Measurements from ENCODE around the gene TM4SF4.

The TM4SF4 gene

GRCh38 chr3:149435996-149436885 lies 38.3 kb upstream of the TM4SF4 start:
- DNase-seq (ENCODE audit: low spot score), result no peak
- TF ChIP-seq CTCF (IDR thresholded peaks at IDR 0.05; ENCODE audit: extremely low read depth, insufficient read depth, missing control alignments), result no peak
- in situ Hi-C loops (cut with MboI; ENCODE audit: low pct_unique_long_range_greater_than_20kb, low sequenced_read_pairs, unreplicated experiment), result no loop called here

- TF ChIP-seq CTCF (IDR thresholded peaks at IDR 0.05; ENCODE audit: extremely low read depth, insufficient read depth, missing control alignments), result no peak
- DNase-seq (ENCODE audit: low spot score), result no peak
- in situ Hi-C loops (cut with MboI; ENCODE audit: low pct_unique_long_range_greater_than_20kb, low sequenced_read_pairs, unreplicated experiment), result no loop called here
Measured at GRCh38 chr3:149437286-149437685, 37.2 kb upstream of the TM4SF4 start.

- DNase-seq (ENCODE audit: low spot score), result no peak
- TF ChIP-seq CTCF (IDR thresholded peaks at IDR 0.05; ENCODE audit: extremely low read depth, insufficient read depth, missing control alignments), result no peak
- in situ Hi-C loops (cut with MboI; ENCODE audit: low pct_unique_long_range_greater_than_20kb, low sequenced_read_pairs, unreplicated experiment), result no loop called here
Measured at GRCh38 chr3:149437710-149438109, 36.8 kb upstream of the TM4SF4 start.

GRCh38 chr3:149438981-149439380 lies 35.5 kb upstream of the TM4SF4 start:
- in situ Hi-C loops (cut with MboI; ENCODE audit: low pct_unique_long_range_greater_than_20kb, low sequenced_read_pairs, unreplicated experiment), result no loop called here
- no peak for TF ChIP-seq CTCF (IDR thresholded peaks at IDR 0.05; ENCODE audit: extremely low read depth, insufficient read depth, missing control alignments)
- no peak for DNase-seq (ENCODE audit: low spot score)

- DNase-seq (ENCODE audit: low spot score), result no peak
- no peak for TF ChIP-seq CTCF (IDR thresholded peaks at IDR 0.05; ENCODE audit: extremely low read depth, insufficient read depth, missing control alignments)
- in situ Hi-C loops (cut with MboI; ENCODE audit: low pct_unique_long_range_greater_than_20kb, low sequenced_read_pairs, unreplicated experiment), result no loop called here
Measured at GRCh38 chr3:149441642-149442041, 32.9 kb upstream of the TM4SF4 start.

GRCh38 chr3:149442043-149442442 lies 32.5 kb upstream of the TM4SF4 start:
- in situ Hi-C loops (cut with MboI; ENCODE audit: low pct_unique_long_range_greater_than_20kb, low sequenced_read_pairs, unreplicated experiment), result no loop called here
- DNase-seq (ENCODE audit: low spot score), result no peak
- TF ChIP-seq CTCF (IDR thresholded peaks at IDR 0.05; ENCODE audit: extremely low read depth, insufficient read depth, missing control alignments), result no peak

All from GM13977 (cell line).